DND-41 (cell line): Measurements from ENCODE around the gene IGSF9B.

Experiments used
- ATAC-seq: fragments of 200-7000 bp; cut with Tn5 transposase; 3 replicates; pipeline ENCODE4 v1.9.1; 2021; ENCODE audit warnings: low read depth; ENCODE audit not compliant: insufficient read depth
- DNase-seq: peaks from one replicate; pipeline ENCODE4 v3.0.0-alpha.2; 2020
- H2AFZ ChIP-seq: 2 replicates; pipeline ENCODE4 v1.6.0; 2012; ENCODE audit warnings: low read depth, low read length
- H3K27ac ChIP-seq: 2 replicates; pipeline ENCODE4 v1.5.1; 2012; ENCODE audit warnings: low read length, inconsistent platforms
- H3K27me3 ChIP-seq: fragments of 200-600 bp; sonication (generic); 2 replicates; pipeline ENCODE4 v1.6.0; 2012; ENCODE audit warnings: low read length, mild to moderate bottlenecking, inconsistent platforms; ENCODE audit not compliant: insufficient read depth, poor library complexity
- H3K36me3 ChIP-seq: 2 replicates; pipeline ENCODE4 v1.5.1; 2012; ENCODE audit warnings: low read length, inconsistent platforms; ENCODE audit not compliant: insufficient read depth
- H3K4me1 ChIP-seq: 2 replicates; pipeline ENCODE4 v1.5.1; 2012; ENCODE audit warnings: mild to moderate bottlenecking, low read length; ENCODE audit not compliant: insufficient read depth
- H3K4me2 ChIP-seq: 2 replicates; pipeline ENCODE4 v1.6.0; 2012; ENCODE audit warnings: mild to moderate bottlenecking, moderate library complexity, low read length, inconsistent platforms; ENCODE audit not compliant: insufficient read depth
- H3K4me3 ChIP-seq, 2 experiments: fragments of 200-600 bp in 1 of 2; shearing (Covaris generic) in 1 of 2; 2 replicates each; pipeline ENCODE4 v1.5.1; 2012 to 2016; ENCODE audit warnings: inconsistent platforms in 2 of 2, low read length in 2 of 2, mild to moderate bottlenecking in 2 of 2, low read depth in 1 of 2, moderate library complexity in 1 of 2
- H3K79me2 ChIP-seq: 2 replicates; pipeline ENCODE4 v1.6.0; 2012; ENCODE audit warnings: low read length, inconsistent platforms; ENCODE audit not compliant: insufficient read depth
- H3K9ac ChIP-seq: 2 replicates; pipeline ENCODE4 v1.6.0; 2012; ENCODE audit warnings: low read depth, mild to moderate bottlenecking, inconsistent platforms, low read length, moderate library complexity
- H3K9me3 ChIP-seq: 2 replicates; pipeline ENCODE4 v1.5.1; 2012; ENCODE audit warnings: low read length, moderate library complexity, mild to moderate bottlenecking, inconsistent platforms; ENCODE audit not compliant: insufficient read depth, severe bottlenecking
- H4K20me1 ChIP-seq: 2 replicates; pipeline ENCODE4 v1.6.0; 2012; ENCODE audit warnings: low read length; ENCODE audit not compliant: insufficient read depth
- CTCF ChIP-seq: IDR thresholded peaks from 2 replicates; pipeline ENCODE4 v1.5.1; 2012; ENCODE audit warnings: borderline replicate concordance, low read length, moderate library complexity, mild to moderate bottlenecking; ENCODE audit not compliant: poor library complexity, severe bottlenecking; ENCODE audit errors: extremely low read depth
- EZH2 ChIP-seq: IDR thresholded peaks from 3 replicates; pipeline ENCODE4 v1.6.1; 2012; ENCODE audit warnings: borderline replicate concordance, low read depth, mild to moderate bottlenecking, moderate library complexity, low read length, inconsistent platforms; ENCODE audit not compliant: severe bottlenecking

Gene IGSF9B

DNA sequence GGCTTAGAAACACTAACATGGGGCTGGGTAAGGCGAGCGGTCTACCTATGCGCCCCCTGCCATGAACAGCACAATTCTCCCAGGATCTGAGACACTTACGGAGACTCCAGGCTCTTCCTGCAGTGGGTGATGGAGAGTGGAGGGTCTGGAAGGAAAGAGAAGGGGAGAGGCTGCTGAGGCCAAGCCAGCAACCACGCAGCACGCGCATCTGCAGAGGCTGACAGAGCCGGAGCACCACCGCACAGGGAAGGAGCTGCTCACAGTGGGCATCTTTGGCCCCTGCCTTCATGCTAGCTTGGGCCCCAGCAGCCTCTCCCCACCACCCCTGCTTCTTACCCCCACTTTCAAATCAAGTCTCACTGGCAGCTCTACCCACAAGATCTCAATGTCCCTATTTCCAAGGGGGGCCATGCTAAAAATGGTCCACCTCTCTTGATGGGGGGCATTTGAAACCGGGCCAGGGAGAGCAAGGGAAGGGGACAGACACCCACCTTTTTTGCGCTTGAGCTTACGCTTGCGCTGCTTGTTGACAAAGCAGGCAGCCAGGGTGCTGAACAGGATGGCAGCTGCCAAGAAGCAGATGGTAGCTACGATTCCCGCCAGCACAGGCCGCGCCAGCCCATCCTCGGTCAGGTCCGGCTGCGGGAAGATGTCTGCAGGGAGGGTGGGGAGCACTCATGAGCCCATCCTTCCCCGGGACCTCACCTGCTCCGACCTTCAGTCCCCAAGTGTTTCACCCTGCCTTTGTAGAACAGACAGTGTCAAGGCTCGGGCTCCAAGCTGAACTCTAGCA, 34.5 kb downstream of the IGSF9B start:
- no peaks in the 10 kb centered on the region for H3K27me3 ChIP-seq
- H3K27ac ChIP-seq = no peak overlapping the region
- H3K4me3 ChIP-seq = no peak overlapping the region
- TF ChIP-seq EZH2 (no peak), CTCF (no peak)
- H3K36me3 ChIP-seq = peaks cover 67% of the 10 kb centered on the region
- no peak overlapping the region for H3K9ac ChIP-seq
- no peaks in the 10 kb centered on the region for H3K4me1 ChIP-seq
- H4K20me1 ChIP-seq = peaks cover 13% of the 10 kb centered on the region; the same call in 1 of the 2 replicates
- no peak for ATAC-seq
- DNase-seq = no peak
- H3K4me2 ChIP-seq = no peak overlapping the region
- H2AFZ ChIP-seq = no peak overlapping the region
- H3K9me3 ChIP-seq = no peaks in the 10 kb centered on the region
- no peaks in the 10 kb centered on the region for H3K79me2 ChIP-seq

DNA sequence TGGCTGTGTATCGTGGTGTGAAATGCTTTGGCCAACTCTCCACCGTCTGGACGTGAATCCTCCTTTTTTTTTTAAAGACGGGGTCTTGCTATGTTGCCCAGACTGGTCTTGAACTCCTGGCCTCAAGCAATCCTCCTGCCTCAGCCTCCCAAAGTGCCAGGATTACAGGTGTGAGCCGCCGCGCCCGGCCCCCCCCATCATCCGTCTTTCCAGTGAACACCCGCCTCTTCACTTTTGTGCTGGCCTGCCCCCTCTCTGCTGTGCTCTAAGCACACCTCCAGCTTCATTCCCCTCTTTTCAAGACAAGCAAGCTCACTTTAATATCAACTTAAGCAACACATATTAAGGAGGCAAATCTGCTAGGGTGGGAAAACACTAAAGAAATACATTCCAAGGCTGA, 35.3 kb downstream of the IGSF9B start:
- Histone ChIP-seq H3K4me1 (no peaks in the 10 kb centered on the region), H3K4me2 (no peak overlapping the region), H3K9ac (no peak overlapping the region), H3K4me3 (no peak overlapping the region), H3K79me2 (no peaks in the 10 kb centered on the region), H3K27me3 (no peaks in the 10 kb centered on the region), H3K36me3 (peaks cover 64% of the 10 kb centered on the region), H2AFZ (no peak overlapping the region), H4K20me1 (peaks cover 11% of the 10 kb centered on the region; the same call in 1 of the 2 replicates), H3K9me3 (no peaks in the 10 kb centered on the region), H3K27ac (no peak overlapping the region)
- DNase-seq = no peak
- no peak for ATAC-seq
- TF ChIP-seq EZH2 (no peak), CTCF (no peak)

GRCh38 chr11:133921026-133921425, 35.7 kb downstream of the IGSF9B start:
- peaks cover 11% of the 10 kb centered on the region; the same call in 1 of the 2 replicates for H4K20me1 ChIP-seq
- no peak overlapping the region for H3K4me3 ChIP-seq
- no peak overlapping the region for H3K4me2 ChIP-seq
- DNase-seq (no peak), ATAC-seq (no peak)
- H3K79me2 ChIP-seq = no peaks in the 10 kb centered on the region
- no peak overlapping the region for H3K27ac ChIP-seq
- H3K9ac ChIP-seq = no peak overlapping the region
- no peak for TF ChIP-seq EZH2
- TF ChIP-seq CTCF = no peak
- no peaks in the 10 kb centered on the region for H3K9me3 ChIP-seq
- H3K4me1 ChIP-seq = no peaks in the 10 kb centered on the region
- H2AFZ ChIP-seq = no peak overlapping the region
- H3K36me3 ChIP-seq = peaks cover 63% of the 10 kb centered on the region
- no peaks in the 10 kb centered on the region for H3K27me3 ChIP-seq
